WTC11 (cell line): ENCODE results near the gene KCNIP4. TPM values are rescaled to one million over a fixed set of nuclear protein-coding genes. Genes with fewer than 3 reads are reported as not detected.

Experiments
- ATAC-seq: fragments of 200-7000 bp; cut with Tn5 transposase; 2 replicates; pipeline ENCODE4 v1.10.0; 2021; ENCODE audit warnings: mild to moderate bottlenecking, moderate library complexity
- CTCF ChIA-PET: fragments of 300-600 bp; sonication (Branson Sonifier 250); formaldehyde crosslinking; loops from one replicate; lab custom pipeline; 2021; ENCODE audit warnings: antibody characterized with exemption; lab: Charles Lee
- POLR2A ChIA-PET: fragments of 350-600 bp; sonication (Branson Sonifier 250); formaldehyde crosslinking; loops from one replicate; lab custom pipeline; 2021; ENCODE audit warnings: antibody characterized with exemption; lab: Charles Lee
- DNase-seq: peaks from one replicate; pipeline ENCODE4 v3.0.0; 2021; ENCODE audit warnings: low spot score
- H3K27ac Mint-ChIP-seq: 2 replicates; pipeline ENCODE4 v1.8.0; 2021; ENCODE audit warnings: mixed read lengths
- H3K27me3 Mint-ChIP-seq: 2 replicates; pipeline ENCODE4 v1.8.0; 2021; ENCODE audit warnings: low read depth, mild to moderate bottlenecking, moderate library complexity, mixed read lengths
- H3K36me3 Mint-ChIP-seq: 2 replicates; pipeline ENCODE4 v1.8.0; 2021; ENCODE audit warnings: mixed read lengths
- H3K4me1 Mint-ChIP-seq: 2 replicates; pipeline ENCODE4 v1.8.0; 2022; ENCODE audit warnings: mixed read lengths
- H3K4me3 Mint-ChIP-seq: 2 replicates; pipeline ENCODE4 v1.8.0; 2021; ENCODE audit warnings: mild to moderate bottlenecking, moderate library complexity, mixed read lengths
- H3K9me3 Mint-ChIP-seq: 2 replicates; pipeline ENCODE4 v1.8.0; 2021; ENCODE audit warnings: mixed read lengths
- HMGA2 ChIP-seq: fragments of 250-450 bp; sonication (Bioruptor Pico); IDR thresholded peaks from 2 replicates; pipeline ENCODE4 v1.4.0; 2021; ENCODE audit warnings: mild to moderate bottlenecking, moderate library complexity
- NR1H2 ChIP-seq: sonication (generic); formaldehyde crosslinking; IDR thresholded peaks from 2 replicates; pipeline ENCODE4 v1.9.0; 2021; ENCODE audit warnings: mild to moderate bottlenecking, moderate library complexity, missing genetic modification reagents
- PRRX2 ChIP-seq: fragments of 250-450 bp; sonication (Bioruptor Pico); IDR thresholded peaks from 2 replicates; pipeline ENCODE4 v1.8.0; 2021; ENCODE audit warnings: mild to moderate bottlenecking
- RORB ChIP-seq: fragments of 250-450 bp; sonication (Bioruptor Pico); IDR thresholded peaks from 2 replicates; pipeline ENCODE4 v1.9.0; 2021; ENCODE audit warnings: mild to moderate bottlenecking
- SMAD3 ChIP-seq: sonication (generic); formaldehyde crosslinking; IDR thresholded peaks from 2 replicates; pipeline ENCODE4 v1.8.0; 2022; ENCODE audit warnings: missing genetic modification reagents, mild to moderate bottlenecking, borderline replicate concordance
- SMAD4 ChIP-seq: sonication (generic); formaldehyde crosslinking; IDR thresholded peaks from 2 replicates; pipeline ENCODE4 v1.8.0; 2022; ENCODE audit warnings: mild to moderate bottlenecking, missing genetic modification reagents
- ZNF423 ChIP-seq: fragments of 250-450 bp; sonication (Bioruptor Pico); IDR thresholded peaks from 2 replicates; pipeline ENCODE4 v2.1.2; 2022; ENCODE audit warnings: mild to moderate bottlenecking, moderate library complexity
- total RNA-seq: library from RNA; stranded (reverse); gene quantifications from 3 replicates; pipeline ENCODE4 v1.2.3, GENCODE V29; 2021
- TF ChIP-seq, protein P1 (sequence below): sonication (generic); formaldehyde crosslinking; conservative IDR thresholded peaks from 2 replicates; pipeline ENCODE4 v1.8.1; 2023; ENCODE audit warnings: mild to moderate bottlenecking, low read depth, missing genetic modification reagents, moderate library complexity
- TF ChIP-seq, protein P2 (sequence below): sonication (generic); formaldehyde crosslinking; IDR thresholded peaks from 2 replicates; pipeline ENCODE4 v1.8.0; 2022; ENCODE audit warnings: missing genetic modification reagents
- TF ChIP-seq, protein P3 (sequence below): sonication (generic); formaldehyde crosslinking; IDR thresholded peaks from 2 replicates; pipeline ENCODE4 v1.8.1; 2023; ENCODE audit warnings: mild to moderate bottlenecking, missing genetic modification reagents
- TF ChIP-seq, protein P4 (sequence below): sonication (generic); formaldehyde crosslinking; IDR thresholded peaks from 2 replicates; pipeline ENCODE4 v1.8.0; 2022; ENCODE audit warnings: mild to moderate bottlenecking, missing genetic modification reagents
- TF ChIP-seq, protein P5 (sequence below): fragments of 200-600 bp; IDR thresholded peaks from 2 replicates; pipeline ENCODE4 v1.8.0; 2022; ENCODE audit warnings: antibody characterized with exemption
- TF ChIP-seq, protein P6 (sequence below): sonication (generic); formaldehyde crosslinking; conservative IDR thresholded peaks from 2 replicates; pipeline ENCODE4 v1.8.1; 2022; ENCODE audit warnings: mild to moderate bottlenecking, missing genetic modification reagents
- TF ChIP-seq, protein P7 (sequence below): sonication (generic); formaldehyde crosslinking; IDR thresholded peaks from 2 replicates; pipeline ENCODE4 v1.8.0; 2022; ENCODE audit warnings: mild to moderate bottlenecking, missing genetic modification reagents

Gene KCNIP4
- total RNA-seq, 1 experiment from 2014 or later: not detected

DNA sequence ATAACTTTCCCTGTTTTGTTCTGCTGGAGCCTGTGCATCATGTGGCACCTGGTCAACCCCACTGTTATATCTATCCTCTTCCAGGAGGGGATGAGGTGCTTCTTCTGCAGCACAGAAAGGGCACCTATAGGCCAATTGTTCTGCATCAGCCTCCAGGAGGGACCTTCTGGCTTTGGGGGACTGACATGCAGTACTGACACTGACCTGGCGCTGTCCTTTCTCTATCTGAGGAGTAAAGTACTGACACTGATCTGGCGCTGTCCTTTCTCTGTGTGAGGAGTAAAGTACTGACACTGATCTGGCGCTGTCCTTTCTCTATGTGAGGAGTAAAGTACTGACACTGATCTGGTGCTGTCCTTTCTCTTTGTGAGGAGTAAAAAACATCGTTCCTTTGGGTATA is 749.9 kb downstream of the KCNIP4 start (continued):
- TF ChIP-seq RORB (no peak), SMAD3 (CRISPR knock-in tag) (no peak)
- TF ChIP-seq, protein P1, sequence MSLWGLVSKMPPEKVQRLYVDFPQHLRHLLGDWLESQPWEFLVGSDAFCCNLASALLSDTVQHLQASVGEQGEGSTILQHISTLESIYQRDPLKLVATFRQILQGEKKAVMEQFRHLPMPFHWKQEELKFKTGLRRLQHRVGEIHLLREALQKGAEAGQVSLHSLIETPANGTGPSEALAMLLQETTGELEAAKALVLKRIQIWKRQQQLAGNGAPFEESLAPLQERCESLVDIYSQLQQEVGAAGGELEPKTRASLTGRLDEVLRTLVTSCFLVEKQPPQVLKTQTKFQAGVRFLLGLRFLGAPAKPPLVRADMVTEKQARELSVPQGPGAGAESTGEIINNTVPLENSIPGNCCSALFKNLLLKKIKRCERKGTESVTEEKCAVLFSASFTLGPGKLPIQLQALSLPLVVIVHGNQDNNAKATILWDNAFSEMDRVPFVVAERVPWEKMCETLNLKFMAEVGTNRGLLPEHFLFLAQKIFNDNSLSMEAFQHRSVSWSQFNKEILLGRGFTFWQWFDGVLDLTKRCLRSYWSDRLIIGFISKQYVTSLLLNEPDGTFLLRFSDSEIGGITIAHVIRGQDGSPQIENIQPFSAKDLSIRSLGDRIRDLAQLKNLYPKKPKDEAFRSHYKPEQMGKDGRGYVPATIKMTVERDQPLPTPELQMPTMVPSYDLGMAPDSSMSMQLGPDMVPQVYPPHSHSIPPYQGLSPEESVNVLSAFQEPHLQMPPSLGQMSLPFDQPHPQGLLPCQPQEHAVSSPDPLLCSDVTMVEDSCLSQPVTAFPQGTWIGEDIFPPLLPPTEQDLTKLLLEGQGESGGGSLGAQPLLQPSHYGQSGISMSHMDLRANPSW (CRISPR knock-in tag): no peak
- TF ChIP-seq, protein P2, sequence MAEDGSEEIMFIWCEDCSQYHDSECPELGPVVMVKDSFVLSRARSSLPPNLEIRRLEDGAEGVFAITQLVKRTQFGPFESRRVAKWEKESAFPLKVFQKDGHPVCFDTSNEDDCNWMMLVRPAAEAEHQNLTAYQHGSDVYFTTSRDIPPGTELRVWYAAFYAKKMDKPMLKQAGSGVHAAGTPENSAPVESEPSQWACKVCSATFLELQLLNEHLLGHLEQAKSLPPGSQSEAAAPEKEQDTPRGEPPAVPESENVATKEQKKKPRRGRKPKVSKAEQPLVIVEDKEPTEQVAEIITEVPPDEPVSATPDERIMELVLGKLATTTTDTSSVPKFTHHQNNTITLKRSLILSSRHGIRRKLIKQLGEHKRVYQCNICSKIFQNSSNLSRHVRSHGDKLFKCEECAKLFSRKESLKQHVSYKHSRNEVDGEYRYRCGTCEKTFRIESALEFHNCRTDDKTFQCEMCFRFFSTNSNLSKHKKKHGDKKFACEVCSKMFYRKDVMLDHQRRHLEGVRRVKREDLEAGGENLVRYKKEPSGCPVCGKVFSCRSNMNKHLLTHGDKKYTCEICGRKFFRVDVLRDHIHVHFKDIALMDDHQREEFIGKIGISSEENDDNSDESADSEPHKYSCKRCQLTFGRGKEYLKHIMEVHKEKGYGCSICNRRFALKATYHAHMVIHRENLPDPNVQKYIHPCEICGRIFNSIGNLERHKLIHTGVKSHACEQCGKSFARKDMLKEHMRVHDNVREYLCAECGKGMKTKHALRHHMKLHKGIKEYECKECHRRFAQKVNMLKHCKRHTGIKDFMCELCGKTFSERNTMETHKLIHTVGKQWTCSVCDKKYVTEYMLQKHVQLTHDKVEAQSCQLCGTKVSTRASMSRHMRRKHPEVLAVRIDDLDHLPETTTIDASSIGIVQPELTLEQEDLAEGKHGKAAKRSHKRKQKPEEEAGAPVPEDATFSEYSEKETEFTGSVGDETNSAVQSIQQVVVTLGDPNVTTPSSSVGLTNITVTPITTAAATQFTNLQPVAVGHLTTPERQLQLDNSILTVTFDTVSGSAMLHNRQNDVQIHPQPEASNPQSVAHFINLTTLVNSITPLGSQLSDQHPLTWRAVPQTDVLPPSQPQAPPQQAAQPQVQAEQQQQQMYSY (CRISPR knock-in tag): no peak

DNA sequence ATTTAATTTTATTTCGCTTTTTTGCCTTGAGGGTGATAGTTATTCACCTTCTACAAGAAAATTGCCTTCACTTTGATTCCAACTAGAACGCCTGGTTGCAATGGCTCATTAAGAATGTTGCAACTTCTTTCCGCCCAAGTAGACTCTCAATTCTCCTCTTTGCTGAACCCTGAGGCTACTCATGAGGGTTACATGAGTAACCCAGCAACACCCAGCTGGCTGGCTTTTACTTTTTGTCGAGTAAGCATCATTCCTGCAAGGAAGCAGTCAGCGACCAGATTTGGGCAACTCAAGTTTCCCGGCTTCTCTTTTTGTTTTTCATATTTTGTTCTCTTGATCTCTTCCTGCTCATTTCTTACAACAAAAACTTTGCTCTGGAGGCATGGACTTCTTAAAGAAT is 752.9 kb downstream of the KCNIP4 start:
- H3K27ac Mint-ChIP-seq: no peak overlapping the region
- TF ChIP-seq PRRX2 (CRISPR knock-in tag): no peak
- TF ChIP-seq, protein P3, sequence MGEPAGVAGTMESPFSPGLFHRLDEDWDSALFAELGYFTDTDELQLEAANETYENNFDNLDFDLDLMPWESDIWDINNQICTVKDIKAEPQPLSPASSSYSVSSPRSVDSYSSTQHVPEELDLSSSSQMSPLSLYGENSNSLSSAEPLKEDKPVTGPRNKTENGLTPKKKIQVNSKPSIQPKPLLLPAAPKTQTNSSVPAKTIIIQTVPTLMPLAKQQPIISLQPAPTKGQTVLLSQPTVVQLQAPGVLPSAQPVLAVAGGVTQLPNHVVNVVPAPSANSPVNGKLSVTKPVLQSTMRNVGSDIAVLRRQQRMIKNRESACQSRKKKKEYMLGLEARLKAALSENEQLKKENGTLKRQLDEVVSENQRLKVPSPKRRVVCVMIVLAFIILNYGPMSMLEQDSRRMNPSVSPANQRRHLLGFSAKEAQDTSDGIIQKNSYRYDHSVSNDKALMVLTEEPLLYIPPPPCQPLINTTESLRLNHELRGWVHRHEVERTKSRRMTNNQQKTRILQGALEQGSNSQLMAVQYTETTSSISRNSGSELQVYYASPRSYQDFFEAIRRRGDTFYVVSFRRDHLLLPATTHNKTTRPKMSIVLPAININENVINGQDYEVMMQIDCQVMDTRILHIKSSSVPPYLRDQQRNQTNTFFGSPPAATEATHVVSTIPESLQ: no peak
- TF ChIP-seq, protein P4, sequence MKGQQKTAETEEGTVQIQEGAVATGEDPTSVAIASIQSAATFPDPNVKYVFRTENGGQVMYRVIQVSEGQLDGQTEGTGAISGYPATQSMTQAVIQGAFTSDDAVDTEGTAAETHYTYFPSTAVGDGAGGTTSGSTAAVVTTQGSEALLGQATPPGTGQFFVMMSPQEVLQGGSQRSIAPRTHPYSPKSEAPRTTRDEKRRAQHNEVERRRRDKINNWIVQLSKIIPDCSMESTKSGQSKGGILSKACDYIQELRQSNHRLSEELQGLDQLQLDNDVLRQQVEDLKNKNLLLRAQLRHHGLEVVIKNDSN (CRISPR knock-in tag): no peak
- no peak for TF ChIP-seq HMGA2 (CRISPR knock-in tag)
- no peak for TF ChIP-seq ZNF423 (CRISPR knock-in tag)
- TF ChIP-seq NR1H2 (CRISPR knock-in tag): no peak
- TF ChIP-seq, protein P5, sequence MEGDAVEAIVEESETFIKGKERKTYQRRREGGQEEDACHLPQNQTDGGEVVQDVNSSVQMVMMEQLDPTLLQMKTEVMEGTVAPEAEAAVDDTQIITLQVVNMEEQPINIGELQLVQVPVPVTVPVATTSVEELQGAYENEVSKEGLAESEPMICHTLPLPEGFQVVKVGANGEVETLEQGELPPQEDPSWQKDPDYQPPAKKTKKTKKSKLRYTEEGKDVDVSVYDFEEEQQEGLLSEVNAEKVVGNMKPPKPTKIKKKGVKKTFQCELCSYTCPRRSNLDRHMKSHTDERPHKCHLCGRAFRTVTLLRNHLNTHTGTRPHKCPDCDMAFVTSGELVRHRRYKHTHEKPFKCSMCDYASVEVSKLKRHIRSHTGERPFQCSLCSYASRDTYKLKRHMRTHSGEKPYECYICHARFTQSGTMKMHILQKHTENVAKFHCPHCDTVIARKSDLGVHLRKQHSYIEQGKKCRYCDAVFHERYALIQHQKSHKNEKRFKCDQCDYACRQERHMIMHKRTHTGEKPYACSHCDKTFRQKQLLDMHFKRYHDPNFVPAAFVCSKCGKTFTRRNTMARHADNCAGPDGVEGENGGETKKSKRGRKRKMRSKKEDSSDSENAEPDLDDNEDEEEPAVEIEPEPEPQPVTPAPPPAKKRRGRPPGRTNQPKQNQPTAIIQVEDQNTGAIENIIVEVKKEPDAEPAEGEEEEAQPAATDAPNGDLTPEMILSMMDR: no peak
- no peak for TF ChIP-seq SMAD4
- TF ChIP-seq, protein P6, sequence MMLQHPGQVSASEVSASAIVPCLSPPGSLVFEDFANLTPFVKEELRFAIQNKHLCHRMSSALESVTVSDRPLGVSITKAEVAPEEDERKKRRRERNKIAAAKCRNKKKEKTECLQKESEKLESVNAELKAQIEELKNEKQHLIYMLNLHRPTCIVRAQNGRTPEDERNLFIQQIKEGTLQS: no peak
- TF ChIP-seq, protein P7, sequence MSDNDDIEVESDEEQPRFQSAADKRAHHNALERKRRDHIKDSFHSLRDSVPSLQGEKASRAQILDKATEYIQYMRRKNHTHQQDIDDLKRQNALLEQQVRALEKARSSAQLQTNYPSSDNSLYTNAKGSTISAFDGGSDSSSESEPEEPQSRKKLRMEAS (CRISPR knock-in tag): no peak
- TF ChIP-seq, all 79 proteins: peak for 0
- no peak for ATAC-seq
- no peaks in the 10 kb centered on the region for H3K9me3 Mint-ChIP-seq
- no peak overlapping the region for H3K4me3 Mint-ChIP-seq
- H3K27me3 Mint-ChIP-seq: no peaks in the 10 kb centered on the region
- peaks cover 8% of the 10 kb centered on the region for H3K4me1 Mint-ChIP-seq
- ChIA-PET POLR2A (no interaction called here), CTCF (no interaction called here)
- H3K36me3 Mint-ChIP-seq: no peaks in the 10 kb centered on the region
- no peak for DNase-seq
